ENCODE results near the gene CLIP4.

- TF ChIP-seq CTCF (IDR thresholded peaks at IDR 0.05; ENCODE audit: low read depth, low read length, poor library complexity, severe bottlenecking): no peak
- TF ChIP-seq EZH2phosphoT487 (IDR thresholded peaks at IDR 0.05; ENCODE audit: borderline replicate concordance, low read length): no peak
These were observed 4.2 kb upstream of the CLIP4 start for GRCh38 chr2:29110916-29111535.
